Stimulated activated CD8-positive, alpha-beta memory T cell treated with anti-CD3 and anti-CD28 coated beads, Interleukin-7, amount 100 ng/mL, for 48 hours (primary cell): Measurements from ENCODE around the gene PARD3.

Experiments used
- DNase-seq, 2 donors: peaks; one replicate each; pipeline ENCODE4 v3.0.0-alpha.2; 2020; ENCODE audit warnings: low read depth in 1 of 2; ENCODE audit errors: extremely low read depth in 1 of 2

Gene PARD3

DNA sequence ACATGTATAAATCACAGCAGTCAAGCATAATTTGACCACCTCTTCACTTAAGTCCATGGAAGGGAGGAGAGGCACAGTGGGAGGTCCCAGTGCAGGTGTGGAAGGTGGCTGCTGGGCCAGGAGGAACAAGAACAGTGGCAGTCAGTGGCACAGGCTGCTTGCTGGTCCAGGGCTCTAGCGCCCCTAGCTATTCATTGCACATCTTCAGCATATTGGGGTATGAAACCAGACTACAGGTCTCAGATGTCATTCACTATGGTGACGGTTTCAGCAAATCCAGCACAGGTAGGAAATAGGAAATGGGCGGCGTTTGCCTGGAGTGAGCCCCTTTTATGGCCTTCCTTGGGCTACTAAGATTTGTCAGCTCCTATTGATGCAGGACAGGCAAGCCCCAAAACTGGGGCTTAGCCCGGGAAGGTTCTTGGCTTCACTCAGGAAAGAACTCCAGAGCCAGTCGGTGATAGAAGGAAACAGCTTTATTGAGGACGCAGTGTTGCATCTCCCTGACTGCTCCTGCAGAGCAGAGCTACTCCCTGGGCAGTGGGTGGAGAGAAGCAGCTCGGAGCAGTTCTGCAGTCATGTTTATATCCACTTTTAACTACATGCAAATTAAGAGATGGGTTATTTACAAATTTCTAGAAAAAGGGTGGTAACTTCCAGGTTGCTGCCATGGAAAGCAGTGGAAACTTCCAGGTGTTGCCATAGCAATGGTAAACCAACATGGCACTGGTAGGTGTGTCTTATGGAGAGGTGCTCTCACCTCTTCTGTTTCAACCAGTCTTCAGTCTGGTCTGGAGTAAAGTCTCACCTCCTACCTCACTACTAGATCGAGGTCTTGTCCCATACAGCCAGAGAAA, 608.8 kb downstream of the PARD3 start:
- no peak for DNase-seq

DNA sequence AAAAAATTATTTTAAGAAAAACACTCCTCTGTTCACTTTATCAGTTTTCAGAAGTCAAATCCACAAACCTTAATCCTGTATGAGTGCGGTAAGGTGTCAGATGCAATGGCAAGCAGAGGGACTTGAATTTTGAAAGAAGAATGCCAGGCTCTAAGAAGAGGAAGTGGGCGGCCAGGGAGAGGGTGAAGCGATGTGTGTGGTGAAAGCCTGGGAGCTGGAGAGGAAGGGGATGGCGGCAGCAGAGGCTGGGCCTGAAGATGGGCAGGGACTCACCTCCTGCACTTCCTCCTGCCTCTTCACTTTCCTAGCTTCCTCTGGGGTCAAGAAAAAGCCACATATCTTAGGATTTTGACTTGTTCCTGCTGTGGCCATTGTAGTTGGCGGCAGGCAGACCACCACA, 609.6 kb downstream of the PARD3 start:
- DNase-seq = no peak

DNA sequence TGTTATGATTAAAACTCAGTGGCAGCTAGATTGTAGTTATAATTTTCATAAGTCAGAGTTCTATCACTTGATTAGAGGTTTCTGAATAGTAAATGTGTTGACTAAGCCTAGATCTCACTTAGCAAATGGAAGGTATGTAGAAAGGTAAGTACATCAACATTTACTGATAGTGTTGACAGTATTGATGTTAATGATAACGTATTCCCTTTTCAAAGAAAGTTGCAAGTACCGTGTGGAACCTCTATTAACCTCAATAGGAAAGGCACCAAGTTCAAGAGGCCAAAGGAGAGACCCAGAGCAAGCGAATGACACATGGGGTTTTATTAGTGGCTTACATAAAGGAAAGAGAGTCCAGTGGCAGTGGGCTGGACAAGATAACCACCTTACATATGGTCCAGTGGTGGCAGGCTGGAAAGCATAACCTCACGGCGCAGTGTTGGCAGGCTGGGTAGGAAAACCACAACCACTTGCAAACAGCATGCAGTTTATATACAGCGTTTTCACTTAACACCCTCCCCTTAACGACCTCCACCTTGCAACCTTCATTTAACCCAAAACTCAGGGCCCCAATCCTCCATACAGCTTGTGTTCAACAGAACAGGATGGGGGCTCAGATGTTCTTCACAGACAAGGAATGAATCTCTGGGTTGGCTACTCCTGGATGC, 611.0 kb downstream of the PARD3 start:
- DNase-seq = no peak

DNA sequence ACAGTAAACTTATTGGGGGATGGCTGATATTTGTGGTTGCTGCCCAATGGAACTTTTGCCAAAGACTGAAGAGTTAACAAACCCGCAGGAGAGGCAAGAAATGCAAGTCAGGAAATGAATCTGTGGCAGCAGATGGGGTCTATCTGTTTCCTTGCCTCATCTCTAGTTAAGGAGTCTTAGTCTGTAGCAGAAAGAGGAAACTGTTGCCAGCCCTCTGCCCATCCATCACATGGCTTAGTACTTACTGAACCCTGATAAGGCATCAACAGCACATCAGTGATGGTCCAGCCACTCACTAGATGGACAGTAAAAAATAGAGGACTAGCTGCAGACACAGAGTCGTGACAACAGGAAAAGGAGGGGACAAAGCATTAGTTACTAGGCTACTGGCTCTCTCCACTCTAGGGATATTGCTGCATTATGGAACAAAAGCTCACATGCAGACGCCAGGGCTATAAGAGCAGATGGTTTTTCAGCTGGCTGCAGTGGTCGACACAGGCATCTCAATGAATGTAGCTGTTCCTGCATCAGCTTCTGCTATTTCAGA, 614.7 kb downstream of the PARD3 start:
- no peak for DNase-seq

DNA sequence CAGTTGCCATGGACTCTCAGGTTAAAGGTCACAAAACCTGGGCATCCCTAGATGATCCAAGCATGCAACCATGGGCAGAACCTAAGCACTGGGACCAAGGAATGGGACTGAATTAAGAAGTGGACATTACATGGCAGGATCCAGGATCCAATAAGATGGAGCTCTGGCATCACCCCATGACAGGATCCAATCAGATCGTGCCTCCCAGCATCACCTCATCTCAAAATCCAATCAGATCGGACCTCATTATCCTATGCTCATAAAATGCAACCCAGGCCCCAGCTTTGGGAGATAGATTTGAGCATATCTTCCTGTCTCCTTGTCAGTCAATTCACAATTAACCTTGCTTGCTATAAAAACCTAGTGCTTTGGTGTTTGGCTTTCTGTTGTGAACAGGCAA, 616.1 kb downstream of the PARD3 start:
- DNase-seq = no peak

DNA sequence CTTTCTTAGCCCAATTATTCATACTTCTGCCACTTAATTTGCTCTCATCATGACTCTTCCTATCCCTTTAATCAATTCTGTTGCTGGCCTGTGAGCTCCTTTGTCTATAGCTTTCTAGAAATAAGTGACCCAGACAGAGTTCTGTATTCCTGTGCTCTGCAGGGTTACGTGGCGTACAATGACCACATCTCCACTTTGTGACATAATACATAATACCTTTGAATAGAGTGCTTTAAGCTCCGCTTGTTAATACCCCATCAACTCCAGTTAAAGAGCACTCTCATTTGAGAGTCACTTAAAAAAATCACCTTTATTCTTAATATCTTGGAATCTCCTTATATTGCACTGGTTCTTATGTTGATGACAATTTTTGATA, 619.0 kb downstream of the PARD3 start:
- DNase-seq = no peak

DNA sequence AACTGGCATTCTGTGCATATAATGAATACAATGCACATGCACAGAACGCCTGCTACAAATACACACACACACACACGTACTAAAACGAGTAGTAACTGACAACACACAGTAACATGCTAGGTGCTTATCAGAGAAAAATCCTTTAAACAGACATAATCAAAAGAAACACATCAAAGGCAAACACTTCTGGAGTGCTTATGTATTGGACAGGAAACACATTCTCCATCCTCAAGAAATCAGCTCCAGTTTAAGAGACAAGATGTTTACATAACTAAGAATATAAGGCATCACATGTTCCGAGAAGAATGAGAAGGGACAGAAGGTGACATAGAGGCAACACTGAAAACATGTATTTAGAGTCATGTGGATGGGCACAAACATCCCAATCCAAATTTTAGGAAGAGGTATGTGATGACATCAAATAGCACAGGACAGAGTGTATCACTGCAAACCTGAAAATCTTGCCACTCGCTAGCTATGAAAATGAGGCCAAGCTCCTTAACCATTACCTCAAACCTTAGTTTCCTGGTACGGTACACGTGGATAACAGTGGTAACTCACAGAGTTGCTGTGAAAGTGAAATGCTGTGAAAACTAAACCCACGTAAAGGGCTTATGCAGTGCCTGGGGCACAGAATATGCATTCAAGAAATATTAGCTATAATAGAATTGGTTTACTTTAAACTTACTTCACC, 619.6 kb downstream of the PARD3 start:
- DNase-seq = no peak

DNA sequence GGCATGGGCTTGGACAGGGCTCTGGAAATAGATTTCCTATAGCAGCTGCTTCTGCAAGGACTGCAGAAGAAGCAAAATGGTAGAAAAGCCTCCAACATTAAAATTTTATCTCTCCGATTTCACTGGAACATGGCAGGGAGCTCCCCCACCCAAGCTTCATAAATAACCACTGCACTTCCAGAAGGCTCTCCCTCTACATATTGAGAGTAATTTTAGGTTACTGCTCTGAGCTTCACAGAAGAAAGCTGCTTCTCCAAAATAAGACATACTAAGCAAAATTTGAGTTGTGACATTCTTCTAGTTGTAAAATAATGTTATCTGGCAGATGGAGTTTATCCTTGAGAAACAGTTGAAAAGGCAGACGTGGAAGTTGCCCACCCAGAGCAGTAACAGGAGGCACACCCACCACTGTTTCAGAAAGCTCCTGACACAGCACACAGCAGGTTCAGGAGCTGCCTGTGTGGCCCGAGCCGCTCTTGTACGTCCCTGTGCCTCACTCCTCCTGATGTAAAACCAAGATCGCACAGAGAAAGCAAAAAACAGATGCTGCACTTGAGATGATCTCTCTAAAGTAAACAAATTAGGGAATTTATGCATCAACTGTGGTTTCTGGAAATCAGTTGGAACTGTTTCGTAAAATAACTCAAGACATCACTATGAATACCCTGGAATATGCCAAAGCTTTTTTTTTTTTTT, 621.0 kb downstream of the PARD3 start:
- no peak for DNase-seq

DNA sequence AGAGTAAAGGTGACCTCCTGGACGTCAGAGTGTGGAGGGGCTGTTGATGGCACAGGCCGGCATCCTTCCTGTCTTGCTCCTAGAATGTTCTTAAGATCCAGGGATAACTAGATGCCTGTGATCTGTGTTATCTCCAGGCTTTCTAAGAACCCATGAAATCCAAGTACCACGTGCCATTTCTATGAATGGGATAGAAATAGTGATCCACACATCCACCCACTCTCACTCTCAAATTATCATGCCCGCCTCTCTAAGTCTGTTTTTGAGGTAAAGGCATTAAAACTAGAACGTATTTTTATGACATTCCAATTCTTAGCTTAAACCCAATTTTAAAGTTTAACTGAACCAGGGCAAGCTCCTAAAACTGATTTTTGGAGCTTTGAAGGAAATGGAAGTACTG, 622.5 kb downstream of the PARD3 start:
- DNase-seq = no peak

DNA sequence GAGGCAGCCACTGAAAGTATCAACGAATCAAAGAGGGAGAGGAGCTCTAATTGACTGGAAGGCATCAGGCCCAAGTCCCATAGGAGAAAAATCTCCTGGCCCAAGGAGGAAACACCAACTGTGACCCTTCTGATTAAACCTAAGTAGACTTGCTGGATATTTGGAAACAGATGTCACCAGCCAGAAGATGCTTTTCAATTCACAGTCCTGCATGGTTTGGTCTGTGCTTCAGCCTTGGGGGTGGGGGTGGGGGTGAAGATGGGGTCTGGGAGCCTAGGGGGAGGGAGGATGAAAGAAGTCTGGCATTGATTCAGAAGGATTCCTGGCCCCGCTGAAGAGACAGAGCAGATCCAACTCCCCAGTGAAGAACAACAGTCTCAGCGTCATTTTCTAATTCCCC, 623.7 kb downstream of the PARD3 start:
- no peak for DNase-seq

DNA sequence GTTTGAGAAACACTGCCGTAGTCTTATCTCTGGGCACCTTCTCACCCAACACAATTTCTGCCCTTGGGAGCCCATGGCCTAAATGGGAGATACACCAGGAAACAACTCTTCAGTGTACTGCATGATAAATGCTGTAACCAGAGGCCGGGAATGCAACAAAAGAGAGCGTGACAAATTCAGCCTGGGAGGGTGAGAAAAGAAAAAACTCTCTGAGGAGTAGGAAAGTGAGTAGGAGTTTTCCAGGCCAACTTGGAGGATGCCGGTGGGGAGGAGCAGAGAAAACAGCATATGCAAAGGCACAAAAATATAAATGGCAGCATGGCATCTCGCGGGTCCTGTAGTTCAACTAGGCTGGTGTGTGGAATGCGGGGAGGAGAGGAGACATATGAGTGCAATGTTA, 624.5 kb downstream of the PARD3 start:
- DNase-seq = no peak

DNA sequence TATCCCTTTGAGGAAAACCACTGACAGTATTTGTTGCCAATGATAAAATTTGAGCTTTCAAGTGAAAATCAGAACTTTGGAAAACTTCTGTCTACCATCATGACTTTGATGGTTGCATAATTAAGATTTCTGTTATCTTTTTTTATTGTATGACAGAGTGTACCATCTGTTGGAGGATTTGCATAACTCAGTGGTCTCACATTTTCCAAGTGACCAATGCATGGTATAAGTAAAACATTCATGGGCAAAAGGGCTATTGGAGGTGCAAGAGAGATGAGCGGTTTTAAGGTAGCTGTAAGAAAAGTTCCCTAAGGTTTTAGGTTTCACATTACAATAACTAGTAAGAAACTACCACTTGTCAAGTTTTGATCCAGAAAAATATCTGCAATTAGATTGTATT, 625.3 kb downstream of the PARD3 start:
- no peak for DNase-seq

DNA sequence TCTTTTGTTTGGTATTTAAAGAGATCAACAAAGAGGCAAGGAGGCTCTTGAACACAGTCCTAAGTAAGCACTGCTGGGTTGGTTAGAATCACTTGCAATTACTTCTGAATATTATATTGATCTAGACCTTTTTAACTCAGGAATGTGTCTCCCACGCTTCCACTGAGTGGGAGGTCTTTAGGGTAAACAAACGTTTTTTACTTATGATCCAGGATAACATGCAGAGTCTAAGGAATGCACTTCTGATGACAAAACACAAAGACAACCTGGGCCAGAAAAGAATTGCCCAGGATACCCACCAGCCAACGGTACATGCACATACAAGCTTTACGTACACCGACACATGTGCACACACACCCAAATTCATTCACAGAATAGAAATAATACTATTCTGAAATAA, 626.9 kb downstream of the PARD3 start:
- no peak for DNase-seq

DNA sequence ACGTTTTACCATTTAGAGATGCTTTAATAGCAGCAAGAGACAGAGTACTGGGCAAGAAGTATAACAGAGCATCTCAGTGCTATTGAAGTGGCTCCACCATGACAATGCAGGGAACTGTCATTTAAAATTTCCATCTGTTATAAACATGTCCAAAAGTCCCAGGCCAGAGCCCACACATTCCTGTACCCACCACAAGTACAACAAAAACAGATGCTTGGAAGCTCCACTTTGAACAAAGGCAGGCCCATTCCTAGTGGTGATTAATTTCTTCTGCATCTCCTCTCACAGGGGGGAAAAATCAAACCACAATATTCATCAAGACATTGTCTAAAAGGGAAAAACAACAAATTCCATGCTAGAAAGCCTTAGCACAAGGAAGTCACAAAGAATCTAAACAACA, 627.9 kb downstream of the PARD3 start:
- DNase-seq = no peak

DNA sequence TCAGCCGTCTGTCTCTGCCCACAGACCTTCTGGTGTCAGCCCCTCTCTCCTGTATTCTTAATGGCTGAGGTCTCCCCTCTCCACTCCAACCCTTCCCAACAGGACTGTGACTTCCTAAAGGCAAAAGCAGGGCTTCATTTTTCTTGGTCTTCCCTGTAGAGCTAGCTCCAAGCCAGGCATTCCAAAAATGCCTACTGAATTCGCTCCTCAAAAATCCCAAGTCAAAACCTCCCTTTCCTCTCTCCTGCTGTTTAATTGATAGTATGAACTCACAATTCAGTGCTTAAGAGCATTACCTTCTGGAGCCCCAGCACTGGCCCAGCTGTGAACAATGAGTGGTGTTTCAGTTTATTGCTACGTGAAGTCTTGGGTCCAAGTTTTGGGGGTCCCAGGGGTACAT, 628.4 kb downstream of the PARD3 start:
- DNase-seq = no peak

DNA sequence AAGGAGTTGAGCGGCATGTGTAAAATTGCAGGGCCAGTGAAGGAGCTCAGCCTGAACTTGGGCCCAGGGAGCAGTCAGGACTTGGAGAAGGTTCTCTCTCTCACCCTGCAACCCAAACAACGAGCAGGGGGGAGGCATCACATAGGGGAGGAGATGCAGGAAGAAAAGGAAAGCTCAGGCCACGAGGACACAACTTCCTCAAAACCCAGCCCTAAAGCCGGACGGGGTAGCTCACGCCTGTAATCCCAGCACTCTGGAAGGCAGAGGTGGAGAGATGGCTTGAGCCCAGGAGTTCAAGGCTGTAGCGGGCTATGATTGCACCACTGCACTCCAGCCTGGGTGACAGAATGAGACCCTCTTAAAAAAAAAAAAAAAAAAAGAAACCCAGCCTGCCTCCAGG, 629.1 kb downstream of the PARD3 start:
- DNase-seq = no peak

DNA sequence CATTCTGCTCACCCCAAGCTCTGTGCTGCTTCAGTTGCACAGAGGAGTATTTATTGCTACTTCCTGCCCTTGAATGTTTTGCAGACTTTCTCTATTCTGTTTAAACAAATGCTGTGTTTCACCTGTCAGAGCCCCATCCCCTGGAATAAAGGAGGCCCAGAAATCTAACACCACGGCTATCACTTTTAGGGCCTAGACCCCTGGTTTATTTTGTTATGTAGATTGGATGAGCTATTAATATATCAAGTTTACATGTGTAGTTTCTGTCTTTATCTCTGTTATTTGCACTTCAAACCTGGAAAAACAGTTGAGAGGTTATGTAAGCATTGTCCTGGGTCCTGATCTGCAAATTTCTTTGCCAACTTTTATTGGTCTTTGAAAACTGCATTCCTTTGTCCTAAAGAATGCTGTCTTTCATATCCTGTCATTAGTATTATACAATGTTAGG, 630.1 kb downstream of the PARD3 start:
- no peak for DNase-seq

DNA sequence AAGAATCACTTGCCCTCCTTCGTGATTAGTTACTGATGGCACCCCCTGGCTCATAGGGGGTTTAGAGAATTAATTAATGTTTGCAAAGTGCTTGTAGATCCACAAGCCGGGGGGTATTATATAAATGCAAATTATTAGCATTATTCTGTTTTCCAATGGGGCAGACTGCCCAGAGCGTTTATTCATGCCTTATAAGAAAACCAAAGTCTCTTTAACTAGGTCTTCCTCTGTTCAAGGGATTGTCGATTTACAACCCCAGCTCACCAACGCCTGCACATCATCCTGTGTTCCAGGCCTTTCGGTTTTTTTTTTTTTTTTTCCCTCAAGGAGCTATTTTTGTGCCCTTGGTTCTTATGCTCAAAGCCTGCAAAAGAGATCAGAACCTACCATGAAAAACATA, 630.7 kb downstream of the PARD3 start:
- no peak for DNase-seq

DNA sequence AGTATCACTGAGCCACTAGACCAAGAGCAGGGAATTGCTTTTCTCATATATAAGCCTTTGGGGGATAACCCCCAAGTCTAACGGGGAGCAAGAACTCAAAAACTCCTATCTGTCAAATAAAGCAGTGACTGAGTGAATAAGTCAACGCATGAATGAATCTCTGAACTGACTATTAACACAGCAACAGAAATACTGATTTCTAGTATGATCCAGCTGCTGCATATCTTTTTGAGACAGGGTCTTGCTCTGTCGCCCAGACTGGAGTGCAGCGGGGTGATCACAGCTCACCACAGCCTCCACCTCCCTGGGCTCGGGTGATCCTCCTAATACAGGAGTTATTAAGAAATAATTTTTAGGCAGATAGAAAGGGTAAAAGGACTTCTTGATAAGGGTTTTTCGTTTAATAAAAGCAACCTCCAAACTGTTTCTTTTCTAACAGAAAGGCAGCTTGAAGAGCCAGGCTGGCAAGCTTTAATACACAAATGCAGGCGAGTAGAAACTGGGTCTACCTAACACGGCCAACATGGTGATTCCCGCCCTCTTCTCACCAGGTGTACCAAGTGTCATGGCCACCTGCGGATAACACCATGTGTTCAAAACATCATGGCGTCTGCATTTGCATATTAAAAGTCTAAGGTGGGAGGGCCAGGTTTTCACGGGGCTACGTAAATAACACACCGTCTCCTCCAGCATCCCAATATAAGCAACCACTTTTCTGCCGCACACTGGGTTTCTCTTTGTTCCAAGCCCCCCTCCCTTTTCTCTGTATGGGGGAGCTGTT, 631.9 kb downstream of the PARD3 start:
- DNase-seq = no peak

DNA sequence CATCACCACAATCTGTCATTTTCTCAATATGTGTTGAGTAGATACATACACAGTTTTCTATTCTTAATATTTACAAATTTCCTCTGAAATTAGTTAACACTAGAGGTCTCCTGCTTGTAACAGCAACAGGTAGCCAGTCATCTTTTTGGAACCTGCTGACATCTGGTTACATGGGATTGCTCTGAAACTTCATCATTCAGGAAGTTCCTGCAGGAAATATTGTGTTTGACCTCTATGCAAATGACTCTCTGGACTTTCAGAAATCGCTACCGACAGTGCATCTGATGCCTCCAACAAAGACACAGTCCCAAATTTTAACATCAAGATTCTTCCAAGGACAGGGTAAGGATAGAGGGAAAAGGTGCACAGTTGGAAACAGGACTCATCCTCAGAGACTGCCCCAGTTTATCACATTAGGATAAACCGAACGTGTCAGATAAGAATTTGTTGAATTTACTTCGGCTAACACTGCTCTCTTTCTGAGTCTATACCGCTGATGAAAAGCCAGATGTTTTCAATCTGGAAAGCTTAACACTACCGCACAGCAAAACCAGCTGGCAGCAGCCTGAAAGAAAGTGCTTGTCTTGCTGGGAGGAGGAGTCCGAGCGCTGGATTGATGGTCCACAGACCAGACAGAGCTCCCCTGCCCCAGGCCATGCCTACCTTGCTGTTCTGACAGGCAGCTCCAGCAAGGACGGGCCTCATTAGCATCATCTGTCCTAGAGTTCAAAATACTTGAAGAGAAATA, 633.4 kb downstream of the PARD3 start:
- no peak for DNase-seq
